Skeletal muscle tissue (tissue), 5 donors: Measurements from ENCODE around the gene PROK2. TPM values are rescaled to one million over a fixed set of nuclear protein-coding genes. Genes with fewer than 3 reads are reported as not detected.

Experiments used
- H3K27ac ChIP-seq: one replicate; pipeline ENCODE4 v1.7.0; 2013; ENCODE audit warnings: mild to moderate bottlenecking, low read depth, low read length, inconsistent platforms
- H3K27me3 ChIP-seq, 3 donors: one replicate each; pipeline ENCODE4 v1.7.0; 2013; ENCODE audit warnings: low read length in 3 of 3; ENCODE audit not compliant: control insufficient read depth in 3 of 3, insufficient read depth in 3 of 3
- H3K36me3 ChIP-seq, 3 donors: one replicate each; pipeline ENCODE4 v1.7.0; 2013; ENCODE audit warnings: low read length in 3 of 3; ENCODE audit not compliant: control insufficient read depth in 3 of 3, insufficient read depth in 3 of 3
- H3K4me1 ChIP-seq, 3 donors: one replicate each; pipeline ENCODE4 v1.7.0; 2013; ENCODE audit warnings: low read length in 3 of 3, mild to moderate bottlenecking in 3 of 3; ENCODE audit not compliant: control insufficient read depth in 3 of 3, insufficient read depth in 3 of 3
- H3K4me3 ChIP-seq, 3 donors: one replicate each; pipeline ENCODE4 v1.7.0; 2013; ENCODE audit warnings: low read length in 3 of 3
- H3K9ac ChIP-seq, 3 donors: one replicate each; pipeline ENCODE4 v1.7.0; 2013; ENCODE audit warnings: low read length in 3 of 3, mild to moderate bottlenecking in 3 of 3, moderate library complexity in 2 of 3, low read depth in 1 of 3
- H3K9me3 ChIP-seq, 3 donors: one replicate each; pipeline ENCODE4 v1.7.0; 2013; ENCODE audit warnings: low read length in 3 of 3; ENCODE audit not compliant: control insufficient read depth in 3 of 3
- small RNA-seq: library from RNA; depleted of rRNA; stranded (forward); fragments of <200 nt; gene quantifications from one replicate; pipeline ENCODE3, GENCODE V24; 2014
- total RNA-seq: library from RNA; depleted of rRNA; stranded (reverse); fragments of >200 nt; gene quantifications from one replicate; pipeline ENCODE4 v1.2.3, GENCODE V29; 2014
- donor health status: Osteomylitis.

PROK2 gene
- total RNA-seq, 1 donor from 2014 or later, result 0.52 TPM

DNA sequence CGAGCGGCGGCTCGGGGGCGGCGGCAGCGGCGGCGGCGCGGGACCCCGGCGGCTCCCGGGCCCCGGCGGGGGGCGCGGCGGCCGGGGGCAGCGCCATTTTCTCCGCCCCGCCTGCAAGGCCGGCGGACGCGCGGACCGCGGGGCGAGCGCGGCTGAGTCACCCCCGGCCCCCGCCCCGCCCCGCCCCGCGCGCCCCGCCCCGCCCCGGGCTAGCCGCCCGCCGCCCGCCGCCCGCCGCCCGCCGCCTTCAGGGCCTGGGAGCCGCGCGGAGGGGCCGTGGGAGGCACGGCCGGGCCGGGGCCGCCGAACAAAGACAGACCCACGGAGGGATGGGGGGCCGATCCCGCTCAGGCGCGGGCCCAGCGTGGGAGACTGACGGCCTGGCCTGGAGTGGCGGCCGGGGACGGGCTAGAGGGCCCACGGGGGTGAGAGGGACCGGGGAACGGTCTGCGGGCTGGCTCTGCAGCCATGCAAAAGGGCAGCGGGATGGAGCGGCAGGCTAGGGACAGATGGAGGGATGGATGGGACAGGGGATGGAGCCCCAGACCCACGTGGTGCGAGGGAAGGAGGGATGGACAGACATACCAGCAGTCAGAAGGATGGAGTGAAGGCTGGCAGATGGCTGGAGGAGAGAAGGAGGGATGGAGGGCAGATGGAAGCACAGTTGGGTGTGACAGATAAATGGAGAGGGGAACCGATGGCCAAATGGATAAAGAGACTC lies 59.5 kb downstream of the PROK2 start, which contains the start of gene EIF4E3:
EIF4E3 (minus strand) TSS at position 132 of the 721 bp plus-strand sequence; CDS start at position 97, 35 bp downstream.
- peaks cover 9 to 34% (median 18%) of the 10 kb centered on the region in 3 donors for H3K4me1 ChIP-seq
- peaks cover 0 to 3% (median 0%) of the 10 kb centered on the region in 3 donors for H3K27me3 ChIP-seq
- no peaks in the 10 kb centered on the region for H3K9me3 ChIP-seq
- H3K9ac ChIP-seq, result peak within 1 kb of the TSS; percentile 81 to 89 (median 87)
- H3K27ac ChIP-seq, result peak within 1 kb of the TSS; percentile 43
- H3K36me3 ChIP-seq, result no peaks in the 10 kb centered on the region
- peak within 1 kb of the TSS; percentile 80 to 93 (median 90) for H3K4me3 ChIP-seq

DNA sequence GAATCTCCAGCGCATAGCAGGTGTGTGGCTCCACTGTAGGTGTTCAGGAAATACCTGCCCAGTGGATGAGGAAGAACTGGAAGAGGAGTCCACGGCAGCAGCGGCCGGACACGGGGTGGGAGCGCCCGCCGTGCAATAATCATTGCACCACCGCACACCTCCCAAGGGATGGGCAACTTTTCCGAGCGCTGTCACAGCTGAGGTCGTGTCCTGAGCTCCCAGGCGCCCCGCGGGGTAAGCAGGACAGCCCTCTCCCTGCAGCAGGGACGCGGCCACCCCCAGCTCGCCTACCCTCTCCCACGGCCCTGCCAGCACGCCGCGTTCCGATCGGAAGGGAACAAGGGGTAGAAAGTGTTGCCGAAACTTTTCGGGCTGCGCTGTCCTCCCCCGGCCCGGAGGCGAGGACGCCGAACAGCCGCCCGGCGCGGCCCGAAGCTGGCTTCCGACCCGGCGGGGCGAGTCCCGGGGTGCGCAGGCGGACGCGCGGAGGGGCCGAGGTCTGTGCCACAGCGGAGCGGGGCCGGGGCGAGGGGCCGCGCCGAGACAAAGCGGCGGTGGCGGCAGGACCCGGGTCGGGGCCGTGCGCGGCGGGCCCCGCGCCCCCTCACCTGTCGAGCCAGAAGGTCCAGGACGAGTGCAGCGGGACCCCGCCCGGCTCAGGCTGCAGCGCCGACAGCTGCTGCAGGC lies 60.2 kb downstream of the PROK2 start:
- Histone ChIP-seq H3K4me3 (peak overlapping the region; percentile 80 to 93 (median 90)), H3K27ac (peak overlapping the region; percentile 43), H3K4me1 (peaks cover 9 to 31% (median 18%) of the 10 kb centered on the region in 3 donors), H3K9ac (peak overlapping the region; percentile 81 to 89 (median 87)), H3K9me3 (no peaks in the 10 kb centered on the region), H3K27me3 (peaks cover 0 to 3% (median 0%) of the 10 kb centered on the region in 3 donors), H3K36me3 (no peaks in the 10 kb centered on the region)

DNA sequence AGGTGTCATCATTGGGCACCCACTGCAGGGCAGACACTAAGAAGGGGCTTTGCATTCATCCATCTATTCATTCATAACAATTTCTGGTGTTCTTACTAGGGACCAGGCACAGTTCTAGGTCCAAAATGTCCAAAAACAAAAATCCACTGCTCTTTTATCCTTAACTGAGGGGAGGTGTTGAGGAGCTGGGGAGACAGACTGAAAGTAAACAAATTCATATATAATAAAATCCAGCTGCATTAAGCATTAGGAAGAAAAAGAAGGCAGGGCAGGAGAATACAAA lies 60.8 kb downstream of the PROK2 start:
- Histone ChIP-seq H3K27me3 (peaks cover 0 to 3% (median 0%) of the 10 kb centered on the region in 3 donors), H3K9me3 (no peaks in the 10 kb centered on the region), H3K4me1 (peaks cover 9 to 32% (median 16%) of the 10 kb centered on the region in 3 donors), H3K4me3 (peak overlapping the region; percentile 80 to 93 (median 90)), H3K36me3 (no peaks in the 10 kb centered on the region), H3K27ac (no peak overlapping the region), H3K9ac (peak overlapping the region; percentile 81 to 89 (median 87))

DNA sequence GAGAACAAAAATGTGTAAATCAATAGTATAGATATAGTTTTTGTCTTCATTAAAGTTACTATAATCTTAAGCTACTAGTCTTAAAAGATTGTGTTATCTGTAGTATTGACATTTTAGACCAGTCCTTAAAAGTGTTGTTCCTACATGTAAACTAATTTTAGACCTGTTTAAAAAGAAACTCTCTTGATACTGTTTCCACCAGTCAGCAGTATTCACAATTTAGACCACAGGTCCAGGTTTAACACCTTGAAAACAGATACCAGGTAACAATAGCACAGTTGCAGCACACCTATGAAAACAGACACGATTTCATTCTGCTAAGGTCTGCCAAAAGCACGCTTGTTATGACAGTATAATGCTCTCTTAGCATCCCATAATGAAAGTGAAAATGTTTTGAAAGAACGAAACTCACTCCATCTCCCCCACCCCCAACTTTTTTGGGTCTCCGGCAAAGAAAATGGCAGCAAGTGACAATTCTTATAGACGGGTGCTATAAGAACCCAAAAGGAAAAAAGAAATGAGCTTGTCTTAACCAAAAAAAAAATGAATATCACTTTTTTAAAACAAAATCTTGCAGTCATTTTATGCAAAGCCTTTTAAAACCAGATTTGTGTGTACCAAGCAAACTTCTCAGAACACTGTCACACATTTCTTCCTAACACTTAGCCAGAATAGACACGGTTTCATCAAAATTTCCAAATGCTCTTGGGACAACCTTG lies 61.3 kb downstream of the PROK2 start:
- peak overlapping the region; percentile 81 to 89 (median 87) for H3K9ac ChIP-seq
- H3K4me1 ChIP-seq, result peaks cover 9 to 34% (median 16%) of the 10 kb centered on the region in 3 donors
- no peaks in the 10 kb centered on the region for H3K9me3 ChIP-seq
- H3K27me3 ChIP-seq, result no peaks in the 10 kb centered on the region
- no peak overlapping the region for H3K27ac ChIP-seq
- peak overlapping the region in 2 of 3 donors; percentile 80 to 90 for H3K4me3 ChIP-seq
- H3K36me3 ChIP-seq, result no peaks in the 10 kb centered on the region

DNA sequence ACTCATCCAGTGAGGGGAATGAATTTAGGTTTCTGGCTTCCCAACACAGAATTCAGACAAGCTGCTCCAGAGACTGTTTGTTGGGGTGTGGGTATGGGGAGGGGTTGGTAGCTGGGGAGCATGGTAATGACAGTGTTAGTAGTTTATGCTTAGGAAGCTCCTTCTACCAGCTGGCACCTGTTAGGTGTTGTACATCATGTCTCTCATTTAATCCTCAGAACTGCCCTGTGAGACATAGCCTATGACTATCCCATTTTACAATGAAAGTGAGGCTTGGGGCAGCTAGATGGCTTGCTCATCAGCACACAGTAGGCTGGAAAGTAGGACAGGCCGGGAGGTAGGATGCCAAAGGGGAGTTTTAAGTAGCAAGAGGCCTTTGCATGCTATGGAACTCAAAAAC lies 62.3 kb downstream of the PROK2 start:
- Histone ChIP-seq H3K36me3 (no peaks in the 10 kb centered on the region), H3K9ac (no peak overlapping the region), H3K4me3 (no peak overlapping the region), H3K4me1 (peaks cover 9 to 34% (median 16%) of the 10 kb centered on the region in 3 donors), H3K27me3 (no peaks in the 10 kb centered on the region), H3K9me3 (no peaks in the 10 kb centered on the region), H3K27ac (no peak overlapping the region)

Small RNA genes lying within 50 kb of the gene (small RNA-seq; reads per million reads assigned to genes)
- gene RN7SL271P, result not detected

Other genes starting within 250 kb of the PROK2 start
- gene FOXP1, start 201.4 kb downstream of the PROK2 start, total RNA-seq, result 36.0 TPM
- gene EIF4E3, start 59.7 kb downstream of the PROK2 start, total RNA-seq, result 2.6 TPM
- 1.6 TPM for gene GPR27, start 31.3 kb downstream of the PROK2 start, total RNA-seq